Prostate gland (tissue), 2 donors: ENCODE measurements around the gene RNF217. TPM values are rescaled to one million over a fixed set of nuclear protein-coding genes. Genes with fewer than 3 reads are reported as not detected.
"Not testable (repeated sequence)": the region's sequence is repeated elsewhere in the genome, so short reads cannot be mapped to it uniquely, and the experiment has no call there.

Experiments
- DNase-seq: peaks from one replicate; pipeline ENCODE4 v3.0.0-alpha.2; 2019; ENCODE audit warnings: low spot score
- H3K27ac ChIP-seq, 2 donors: fragments of 200-600 bp; sonication (generic); 2 replicates each; pipeline ENCODE4 v1.5.1; 2017 to 2019
- H3K27me3 ChIP-seq: fragments of 200-600 bp; sonication (generic); replicated peaks from 2 replicates; pipeline ENCODE4 v1.5.1; 2019; ENCODE audit not compliant: insufficient read depth
- H3K36me3 ChIP-seq, 2 donors: fragments of 200-600 bp; sonication (generic); 1 replicate in 1 of 2; 2 replicates in 1 of 2; pipeline versions ENCODE4 v1.5.1 to v1.8.1; 2017 to 2019
- H3K4me1 ChIP-seq: fragments of 200-600 bp; sonication (generic); replicated peaks from 2 replicates; pipeline ENCODE4 v1.5.1; 2019
- H3K4me3 ChIP-seq, 2 donors: fragments of 200-600 bp; sonication (generic); 2 replicates each; pipeline ENCODE4 v1.5.1; 2017 to 2019
- H3K9me3 ChIP-seq: fragments of 200-600 bp; sonication (generic); 2 replicates; pipeline ENCODE4 v1.5.1; 2017
- CTCF ChIP-seq, 4 experiments: fragments of 200-600 bp in 2 of 4; fragments of 450-650 bp in 2 of 4; sonication (generic) in 2 of 4; IDR thresholded peaks; 1 replicate in 3 of 4; 2 replicates in 1 of 4; pipeline ENCODE4 v1.5.1; 2016 to 2019; ENCODE audit warnings: antibody characterized with exemption in 4 of 4, mild to moderate bottlenecking in 2 of 4, moderate library complexity in 2 of 4
- POLR2A ChIP-seq: fragments of 450-650 bp; IDR thresholded peaks from one replicate; pipeline ENCODE4 v1.6.1; 2016; ENCODE audit warnings: antibody characterized with exemption, mild to moderate bottlenecking
- POLR2AphosphoS5 ChIP-seq: sonication (generic); formaldehyde crosslinking; IDR thresholded peaks from one replicate; pipeline ENCODE4 v1.6.1; 2017; ENCODE audit warnings: antibody characterized with exemption
- WGBS: methylation state at CpG from one replicate; pipeline ENCODE4 v1.1.5; 2018; 5-methylcytosine and 5-hydroxymethylcytosine counted together
- intact Hi-C: fragments of 100-400 bp; cut with DNase I; formaldehyde crosslinking; loops from one replicate; pipeline ENCODE4 v1.14.2; 2022
- total RNA-seq, 2 donors: library from RNA; depleted of rRNA; stranded (reverse); fragments of >200 nt; gene quantifications; one replicate each; pipeline ENCODE4 v1.1.0, GENCODE V29; 2016

RNF217 gene
- total RNA-seq, 2 donors from 2014 or later = 12.1 to 24.3 TPM

- no peak for TF ChIP-seq CTCF (IDR thresholded peaks at IDR 0.05)
- TF ChIP-seq POLR2A = no peak
- no peak for TF ChIP-seq POLR2AphosphoS5
- DNase-seq = no peak
- intact Hi-C loops = no loop called here
- Histone ChIP-seq H3K27ac (no peak overlapping the region), H3K27me3 (no peaks in the 10 kb centered on the region), H3K9me3 (no peaks in the 10 kb centered on the region), H3K4me3 (no peak overlapping the region), H3K36me3 (no peaks in the 10 kb centered on the region), H3K4me1 (no peaks in the 10 kb centered on the region)
- 68% methylated on average over 6 of the region's 6 CpGs for WGBS
Measured at GRCh38 chr6:125030969-125031368, 68.7 kb downstream of the RNF217 start.

- WGBS = 92% methylated on average over 1 of the region's 1 CpG
- Histone ChIP-seq H3K4me1 (no peaks in the 10 kb centered on the region), H3K36me3 (no peaks in the 10 kb centered on the region), H3K4me3 (no peak overlapping the region), H3K27ac (no peak overlapping the region), H3K9me3 (no peaks in the 10 kb centered on the region), H3K27me3 (no peaks in the 10 kb centered on the region)
- TF ChIP-seq CTCF (IDR thresholded peaks at IDR 0.05) = no peak
- no peak for TF ChIP-seq POLR2A
- TF ChIP-seq POLR2AphosphoS5 = no peak
- DNase-seq = no peak
- intact Hi-C loops = no loop called here
Measured at GRCh38 chr6:125031385-125031784, 69.1 kb downstream of the RNF217 start.

GRCh38 chr6:125034929-125035328 lies 72.7 kb downstream of the RNF217 start:
- H3K4me3 ChIP-seq, DNase-seq, H3K27ac ChIP-seq, intact Hi-C loops, H3K9me3 ChIP-seq, H3K27me3 ChIP-seq, H3K36me3 ChIP-seq, H3K4me1 ChIP-seq: not testable (repeated sequence)

GRCh38 chr6:125036486-125036885 lies 74.2 kb downstream of the RNF217 start:
- H3K36me3 ChIP-seq, intact Hi-C loops, H3K27me3 ChIP-seq, H3K4me3 ChIP-seq, H3K9me3 ChIP-seq, H3K27ac ChIP-seq, DNase-seq, H3K4me1 ChIP-seq: not testable (repeated sequence)
- 97% methylated on average over 4 of the region's 4 CpGs for WGBS

- 63% methylated on average over 2 of the region's 2 CpGs for WGBS
- H3K4me3 ChIP-seq = no peak overlapping the region
- H3K27ac ChIP-seq = no peak overlapping the region
- no peaks in the 10 kb centered on the region for H3K36me3 ChIP-seq
- H3K27me3 ChIP-seq = no peaks in the 10 kb centered on the region
- H3K9me3 ChIP-seq = no peaks in the 10 kb centered on the region
- no peaks in the 10 kb centered on the region for H3K4me1 ChIP-seq
- no peak for DNase-seq
- intact Hi-C loops = no loop called here
- TF ChIP-seq CTCF (IDR thresholded peaks at IDR 0.05) = no peak
- TF ChIP-seq POLR2AphosphoS5 = no peak
- no peak for TF ChIP-seq POLR2A
Measured at GRCh38 chr6:125037827-125038226, 75.6 kb downstream of the RNF217 start.

GRCh38 chr6:125038925-125039324 lies 76.7 kb downstream of the RNF217 start:
- Histone ChIP-seq H3K4me1 (no peaks in the 10 kb centered on the region), H3K9me3 (no peaks in the 10 kb centered on the region), H3K36me3 (no peaks in the 10 kb centered on the region), H3K27me3 (no peaks in the 10 kb centered on the region), H3K27ac (no peak overlapping the region), H3K4me3 (no peak overlapping the region)
- intact Hi-C loops = no loop called here
- TF ChIP-seq CTCF (IDR thresholded peaks at IDR 0.05) (no peak), POLR2A (no peak), POLR2AphosphoS5 (no peak)
- 97% methylated on average over 2 of the region's 2 CpGs for WGBS
- DNase-seq = no peak
